Activated T-helper 9 cell treated with anti-CD3 and anti-CD28 coated beads, Interleukin-2, amount 50 U/mL, for 16 hours (primary cell): ENCODE measurements around the gene RPSA.
"Not testable (repeated sequence)": the region's sequence is repeated elsewhere in the genome, so short reads cannot be mapped to it uniquely, and the experiment has no call there.

Experiments used
- DNase-seq: peaks from one replicate; pipeline ENCODE4 v3.0.0-alpha.2; 2020; ENCODE audit warnings: low read depth

The RPSA gene

GRCh38 chr3:39419742-39420315 is 13.3 kb downstream of the RPSA start:
- no peak for DNase-seq

GRCh38 chr3:39420543-39420942 is 14.0 kb downstream of the RPSA start:
- no peak for DNase-seq

- no peak for DNase-seq
Measured at GRCh38 chr3:39423436-39423970, 17.0 kb downstream of the RPSA start.

GRCh38 chr3:39426312-39426711 is 19.8 kb downstream of the RPSA start:
- DNase-seq = no peak

- no peak for DNase-seq
Measured at GRCh38 chr3:39427506-39427905, 21.0 kb downstream of the RPSA start.

GRCh38 chr3:39428745-39429201 is 22.3 kb downstream of the RPSA start:
- no peak for DNase-seq

- DNase-seq = no peak
Measured at GRCh38 chr3:39429466-39429865, 22.9 kb downstream of the RPSA start.

- no peak for DNase-seq
Measured at GRCh38 chr3:39432342-39432741, 25.8 kb downstream of the RPSA start.

GRCh38 chr3:39433642-39434041 is 27.1 kb downstream of the RPSA start:
- DNase-seq = no peak

- DNase-seq = no peak
Measured at GRCh38 chr3:39434574-39434973, 28.1 kb downstream of the RPSA start.

- DNase-seq = no peak
Measured at GRCh38 chr3:39435006-39435748, 28.7 kb downstream of the RPSA start.

GRCh38 chr3:39438880-39439279 is 32.4 kb downstream of the RPSA start:
- DNase-seq = no peak

GRCh38 chr3:39440316-39440715 is 33.8 kb downstream of the RPSA start:
- DNase-seq = no peak

GRCh38 chr3:39443530-39443929 is 37.0 kb downstream of the RPSA start:
- DNase-seq = no peak

GRCh38 chr3:39445927-39446326 is 39.4 kb downstream of the RPSA start:
- no peak for DNase-seq

GRCh38 chr3:39446444-39446843 is 39.9 kb downstream of the RPSA start:
- no peak for DNase-seq

GRCh38 chr3:39447637-39448483 is 41.3 kb downstream of the RPSA start:
- peak; percentile 21 for DNase-seq

- no peak for DNase-seq
Measured at GRCh38 chr3:39448506-39449233, 42.1 kb downstream of the RPSA start.

- no peak for DNase-seq
Measured at GRCh38 chr3:39449796-39450195, 43.3 kb downstream of the RPSA start.

- no peak for DNase-seq
Measured at GRCh38 chr3:39453134-39453533, 46.6 kb downstream of the RPSA start.

- not testable (repeated sequence) for DNase-seq
Measured at GRCh38 chr3:39453872-39454271, 47.4 kb downstream of the RPSA start.
